ENCODE results near the gene WWOX. TPM values are rescaled to one million over a fixed set of nuclear protein-coding genes. Genes with fewer than 3 reads are reported as not detected.

Gene WWOX
- polyA plus RNA-seq, 1 donor (not counting 4 experiments of a cell fraction or from before 2014, with no cell fraction given), result 5.1 TPM

DNA sequence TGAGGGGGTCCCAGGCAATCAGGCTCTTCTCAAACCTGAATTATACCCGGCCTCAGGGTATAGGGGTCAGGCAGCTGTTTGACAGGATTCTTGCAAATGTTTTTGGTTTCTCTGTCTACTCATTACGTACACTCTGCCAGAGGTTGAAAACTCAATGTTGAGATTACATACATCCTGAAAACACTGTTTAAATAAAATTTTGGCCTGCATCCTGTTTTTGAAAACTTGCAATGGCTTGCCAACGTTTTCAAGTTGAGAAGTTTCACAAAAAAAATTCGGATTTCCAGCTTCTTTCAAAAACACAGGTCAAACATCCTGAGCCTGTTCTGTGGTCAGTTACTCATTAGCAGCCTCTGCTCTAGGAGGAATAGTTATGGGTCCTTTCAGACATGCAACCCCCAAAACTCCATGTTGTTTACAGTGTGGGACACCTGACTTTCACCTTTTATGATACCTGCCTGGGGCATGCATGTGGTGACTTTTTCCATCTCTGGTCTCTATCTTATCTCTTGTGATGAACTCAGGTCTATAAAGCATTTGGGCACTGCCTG, 577.8 kb downstream of the WWOX start:
- Histone ChIP-seq H3K9me1 (ENCODE audit: control insufficient read depth, extremely low read depth, insufficient read depth, low read length) (no peaks in the 10 kb centered on the region), H3K9me3 (ENCODE audit: control insufficient read depth, low read depth, low read length) (no peaks in the 10 kb centered on the region), H3K4me1 (ENCODE audit: control insufficient read depth, extremely low read depth, insufficient read depth, low read length) (peaks cover 6% of the 10 kb centered on the region), H4K20me1 (ENCODE audit: control insufficient read depth, extremely low read depth, insufficient read depth, low read length) (no peaks in the 10 kb centered on the region), H3K36me3 (ENCODE audit: control insufficient read depth in 2 of 2, extremely low read depth in 1 of 2, insufficient read depth in 2 of 2, low read length in 2 of 2) (no peaks in the 10 kb centered on the region), H3K4me2 (ENCODE audit: control insufficient read depth, extremely low read depth, insufficient read depth, low read depth, low read length) (no peak overlapping the region), H3K9ac (ENCODE audit: control insufficient read depth, extremely low read depth, insufficient read depth, low read length) (no peak overlapping the region), H2AFZ (ENCODE audit: control insufficient read depth, low read length) (no peak overlapping the region), H3K27me3 (ENCODE audit: control insufficient read depth, extremely low read depth, insufficient read depth, low read length) (no peaks in the 10 kb centered on the region), H3K79me2 (ENCODE audit: control insufficient read depth, insufficient read depth, low read length) (no peaks in the 10 kb centered on the region), H3K4me3 (ENCODE audit: control insufficient read depth in 2 of 3, extremely low read depth in 1 of 3, insufficient read depth in 2 of 3, low read depth in 1 of 3, low read length in 3 of 3) (no peak overlapping the region), H3K27ac (ENCODE audit: control insufficient read depth, insufficient read depth, low read length) (no peak overlapping the region)
- no peak for FAIRE-seq
- DNase-seq (ENCODE audit: low read depth, low spot score), result no peak
- dilution Hi-C loops (cut with MboI; ENCODE audit: extremely low pct_ligation_motif_present, low sequenced_read_pairs), result no loop called here
- TF ChIP-seq, protein P1, sequence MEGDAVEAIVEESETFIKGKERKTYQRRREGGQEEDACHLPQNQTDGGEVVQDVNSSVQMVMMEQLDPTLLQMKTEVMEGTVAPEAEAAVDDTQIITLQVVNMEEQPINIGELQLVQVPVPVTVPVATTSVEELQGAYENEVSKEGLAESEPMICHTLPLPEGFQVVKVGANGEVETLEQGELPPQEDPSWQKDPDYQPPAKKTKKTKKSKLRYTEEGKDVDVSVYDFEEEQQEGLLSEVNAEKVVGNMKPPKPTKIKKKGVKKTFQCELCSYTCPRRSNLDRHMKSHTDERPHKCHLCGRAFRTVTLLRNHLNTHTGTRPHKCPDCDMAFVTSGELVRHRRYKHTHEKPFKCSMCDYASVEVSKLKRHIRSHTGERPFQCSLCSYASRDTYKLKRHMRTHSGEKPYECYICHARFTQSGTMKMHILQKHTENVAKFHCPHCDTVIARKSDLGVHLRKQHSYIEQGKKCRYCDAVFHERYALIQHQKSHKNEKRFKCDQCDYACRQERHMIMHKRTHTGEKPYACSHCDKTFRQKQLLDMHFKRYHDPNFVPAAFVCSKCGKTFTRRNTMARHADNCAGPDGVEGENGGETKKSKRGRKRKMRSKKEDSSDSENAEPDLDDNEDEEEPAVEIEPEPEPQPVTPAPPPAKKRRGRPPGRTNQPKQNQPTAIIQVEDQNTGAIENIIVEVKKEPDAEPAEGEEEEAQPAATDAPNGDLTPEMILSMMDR (optimal IDR thresholded peaks at IDR 0.05 in 1 of 3, IDR thresholded peaks at IDR 0.05 in 1 of 3, conservative IDR thresholded peaks at IDR 0.05 in 1 of 3; ENCODE audit: extremely low read depth in 1 of 3, insufficient read depth in 2 of 3, low read length in 3 of 3), result no peak
- no peak for TF ChIP-seq EZH2 (IDR thresholded peaks at IDR 0.05; ENCODE audit: low read length)

- Histone ChIP-seq H3K9me1 (ENCODE audit: control insufficient read depth, extremely low read depth, insufficient read depth, low read length) (no peaks in the 10 kb centered on the region), H3K4me1 (ENCODE audit: control insufficient read depth, extremely low read depth, insufficient read depth, low read length) (peaks cover 19% of the 10 kb centered on the region), H3K79me2 (ENCODE audit: control insufficient read depth, insufficient read depth, low read length) (no peaks in the 10 kb centered on the region), H3K36me3 (ENCODE audit: control insufficient read depth in 2 of 2, extremely low read depth in 1 of 2, insufficient read depth in 2 of 2, low read length in 2 of 2) (no peaks in the 10 kb centered on the region), H3K9me3 (ENCODE audit: control insufficient read depth, low read depth, low read length) (no peaks in the 10 kb centered on the region), H3K27me3 (ENCODE audit: control insufficient read depth, extremely low read depth, insufficient read depth, low read length) (no peaks in the 10 kb centered on the region), H3K4me3 (ENCODE audit: control insufficient read depth in 2 of 3, extremely low read depth in 1 of 3, insufficient read depth in 2 of 3, low read depth in 1 of 3, low read length in 3 of 3) (no peak overlapping the region), H3K9ac (ENCODE audit: control insufficient read depth, extremely low read depth, insufficient read depth, low read length) (no peak overlapping the region), H3K27ac (ENCODE audit: control insufficient read depth, insufficient read depth, low read length) (no peak overlapping the region), H4K20me1 (ENCODE audit: control insufficient read depth, extremely low read depth, insufficient read depth, low read length) (no peaks in the 10 kb centered on the region), H3K4me2 (ENCODE audit: control insufficient read depth, extremely low read depth, insufficient read depth, low read depth, low read length) (no peak overlapping the region), H2AFZ (ENCODE audit: control insufficient read depth, low read length) (no peak overlapping the region)
- no peak for TF ChIP-seq EZH2 (IDR thresholded peaks at IDR 0.05; ENCODE audit: low read length)
- TF ChIP-seq, protein P1 (optimal IDR thresholded peaks at IDR 0.05 in 1 of 3, IDR thresholded peaks at IDR 0.05 in 1 of 3, conservative IDR thresholded peaks at IDR 0.05 in 1 of 3; ENCODE audit: extremely low read depth in 1 of 3, insufficient read depth in 2 of 3, low read length in 3 of 3), result no peak
- dilution Hi-C loops (cut with MboI; ENCODE audit: extremely low pct_ligation_motif_present, low sequenced_read_pairs), result no loop called here
- no peak for DNase-seq (ENCODE audit: low read depth, low spot score)
- no peak for FAIRE-seq
These were observed 580.1 kb downstream of the WWOX start for GRCh38 chr16:78679546-78679945.

All from keratinocyte (primary cell).